ENCODE data around the gene HSBP1L1. TPM values are rescaled to one million over a fixed set of nuclear protein-coding genes. Genes with fewer than 3 reads are reported as not detected.

Gene HSBP1L1
- total and polyA plus RNA-seq, 2 of the 13 experiments (the other 11 are each of a cell fraction or from before 2014, with no cell fraction given) = 22.6 to 45.1 TPM

DNA sequence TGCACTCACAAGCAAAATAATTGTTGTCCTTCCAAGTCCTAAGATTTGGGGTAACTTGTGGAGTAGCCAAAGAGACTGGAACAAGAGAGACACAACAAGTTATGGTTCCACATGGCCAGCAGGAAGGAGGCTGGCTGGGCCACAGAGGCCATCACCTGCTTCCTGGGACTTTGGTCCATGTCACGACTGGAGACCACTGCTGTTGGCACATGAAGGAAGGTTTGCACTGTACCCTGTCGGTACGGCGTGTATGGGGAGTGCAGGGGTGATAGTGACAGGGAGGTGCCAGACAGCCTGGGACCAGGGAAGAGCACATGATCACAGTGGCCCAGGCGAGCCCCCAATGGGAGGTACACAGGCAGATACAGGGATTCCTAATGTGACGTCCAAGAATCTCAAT lies 28.5 kb upstream of the HSBP1L1 start:
- H3K27ac ChIP-seq (ENCODE audit: extremely low read length, insufficient read depth, low read length) = peak overlapping the region; percentile 88
- DNase-seq (ENCODE audit: low spot score) (no peak), FAIRE-seq (no peak), ATAC-seq (no peak)
- H3K79me2 ChIP-seq (ENCODE audit: insufficient read depth, low read length) = peaks cover 85% of the 10 kb centered on the region
- intact Hi-C loops (cut with micrococcal nuclease; ENCODE audit: unreplicated experiment) = loop anchor here (2.0 kb wide), 2 partner anchors 169 to 219 kb away; no protein-coding TSS in a partner anchor
- POLR2A ChIA-PET = interaction anchor here (0.9 to 3.0 kb wide), 8 partner anchors 11 to 97 kb away, joined by 3 to 45 read pairs (median 13); partner anchors contain the start of genes HSBP1L1, SLC66A2 and TXNL4A
- H3K9ac ChIP-seq (ENCODE audit: insufficient read depth, low read depth, low read length) = peak overlapping the region; percentile 23; the same call in 1 of the 2 replicates
- H3K4me3 ChIP-seq (replicated peaks in 1 of 3; ENCODE audit: insufficient read depth in 1 of 3, low read depth in 2 of 3, low read length in 3 of 3) = no peak overlapping the region
- H4K20me1 ChIP-seq (ENCODE audit: insufficient read depth, low read length) = peaks cover 19% of the 10 kb centered on the region
- H2AFZ ChIP-seq (ENCODE audit: low read length) = no peak overlapping the region
- no TSS peak for BruUV-seq (replicated peaks)
- peaks cover 0 to 9% of the 10 kb centered on the region in 2 experiments; a peak in 2 of 5 replicates for H3K36me3 ChIP-seq (replicated peaks in 1 of 2; ENCODE audit: control insufficient read depth in 1 of 2, insufficient read depth in 2 of 2, low read length in 2 of 2)
- H3K4me2 ChIP-seq (ENCODE audit: low read depth, low read length) = peak overlapping the region; percentile 55
- WGBS (ENCODE audit: low lambda C conversion rate) = 87% methylated on average over 6 of the region's 6 CpGs
- H3K27me3 ChIP-seq (ENCODE audit: control insufficient read depth in 1 of 2, insufficient read depth in 2 of 2, low read length in 2 of 2) = no peaks in the 10 kb centered on the region
- CTCF ChIA-PET (ENCODE audit: low intra/inter-chr PET ratio, low total read pairs) = no interaction called here
- peaks cover 65% of the 10 kb centered on the region for H3K4me1 ChIP-seq (ENCODE audit: insufficient read depth, low read length)
- in situ Hi-C loops (cut with HindIII; ENCODE audit: extremely low pct_ligation_motif_present, low pct_unique_long_range_greater_than_20kb) = loop anchor here (10.0 kb wide), 1 partner anchor 169 kb away; the partner anchor contains the start of gene ADNP2
- H3K9me3 ChIP-seq (ENCODE audit: low read length) = peaks cover 6% of the 10 kb centered on the region; the same call in 1 of the 2 replicates
- no peak for TF ChIP-seq NFIC (IDR thresholded peaks at IDR 0.05; ENCODE audit: low read length)
- TF ChIP-seq NFE2 (CRISPR knock-in tag; IDR thresholded peaks at IDR 0.05) = no peak
- TF ChIP-seq STAT5B (CRISPR knock-in tag; IDR thresholded peaks at IDR 0.05) = no peak
- TF ChIP-seq, protein P1, sequence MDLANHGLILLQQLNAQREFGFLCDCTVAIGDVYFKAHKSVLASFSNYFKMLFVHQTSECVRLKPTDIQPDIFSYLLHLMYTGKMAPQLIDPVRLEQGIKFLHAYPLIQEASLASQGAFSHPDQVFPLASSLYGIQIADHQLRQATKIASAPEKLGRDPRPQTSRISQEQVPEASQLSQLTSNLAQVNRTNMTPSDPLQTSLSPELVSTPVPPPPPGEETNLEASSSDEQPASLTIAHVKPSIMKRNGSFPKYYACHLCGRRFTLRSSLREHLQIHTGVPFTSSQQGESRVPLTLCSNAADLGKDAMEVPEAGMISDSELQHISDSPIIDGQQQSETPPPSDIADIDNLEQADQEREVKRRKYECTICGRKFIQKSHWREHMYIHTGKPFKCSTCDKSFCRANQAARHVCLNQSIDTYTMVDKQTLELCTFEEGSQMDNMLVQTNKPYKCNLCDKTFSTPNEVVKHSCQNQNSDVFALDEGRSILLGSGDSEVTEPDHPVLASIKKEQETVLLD (CRISPR knock-in tag; IDR thresholded peaks at IDR 0.05; ENCODE audit: low read depth) = no peak
- 0 out of 2 replicates have a peak, but pooled peaks have one; percentile 29 for TF ChIP-seq SAP130 (CRISPR knock-in tag; IDR thresholded peaks at IDR 0.05; ENCODE audit: low read depth)
- no peak for TF ChIP-seq ZNF343 (CRISPR knock-in tag; IDR thresholded peaks at IDR 0.05)
- TF ChIP-seq MED1 (CRISPR knock-in tag; IDR thresholded peaks at IDR 0.05) = peak; percentile 51; the same call in 1 of the 2 replicates
- TF ChIP-seq TEAD3 (CRISPR knock-in tag; optimal IDR thresholded peaks at IDR 0.05; ENCODE audit: borderline replicate concordance) = peak; percentile 8
- peak; percentile 26; the same call in 1 of the 2 replicates for TF ChIP-seq SALL1 (CRISPR knock-in tag; IDR thresholded peaks at IDR 0.05)
- TF ChIP-seq PHF20 (CRISPR knock-in tag; IDR thresholded peaks at IDR 0.05) = no peak
- no peak for TF ChIP-seq RXRB (CRISPR knock-in tag; IDR thresholded peaks at IDR 0.05; ENCODE audit: borderline replicate concordance)
- TF ChIP-seq, protein P2, sequence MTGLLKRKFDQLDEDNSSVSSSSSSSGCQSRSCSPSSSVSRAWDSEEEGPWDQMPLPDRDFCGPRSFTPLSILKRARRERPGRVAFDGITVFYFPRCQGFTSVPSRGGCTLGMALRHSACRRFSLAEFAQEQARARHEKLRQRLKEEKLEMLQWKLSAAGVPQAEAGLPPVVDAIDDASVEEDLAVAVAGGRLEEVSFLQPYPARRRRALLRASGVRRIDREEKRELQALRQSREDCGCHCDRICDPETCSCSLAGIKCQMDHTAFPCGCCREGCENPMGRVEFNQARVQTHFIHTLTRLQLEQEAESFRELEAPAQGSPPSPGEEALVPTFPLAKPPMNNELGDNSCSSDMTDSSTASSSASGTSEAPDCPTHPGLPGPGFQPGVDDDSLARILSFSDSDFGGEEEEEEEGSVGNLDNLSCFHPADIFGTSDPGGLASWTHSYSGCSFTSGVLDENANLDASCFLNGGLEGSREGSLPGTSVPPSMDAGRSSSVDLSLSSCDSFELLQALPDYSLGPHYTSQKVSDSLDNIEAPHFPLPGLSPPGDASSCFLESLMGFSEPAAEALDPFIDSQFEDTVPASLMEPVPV (CRISPR knock-in tag; IDR thresholded peaks at IDR 0.05) = 0 out of 2 replicates have a peak, but pooled peaks have one; percentile 48
- peak; percentile 6 for TF ChIP-seq ASH2L (IDR thresholded peaks at IDR 0.05; ENCODE audit: insufficient read length, low read depth, low read length)
- TF ChIP-seq ZNF792 (CRISPR knock-in tag; IDR thresholded peaks at IDR 0.05) = no peak
- TF ChIP-seq HNF4A (CRISPR knock-in tag; IDR thresholded peaks at IDR 0.05) = peak; percentile 55; the same call in 1 of the 2 replicates
- no peak for TF ChIP-seq STAG1 (CRISPR knock-in tag; IDR thresholded peaks at IDR 0.05)
- TF ChIP-seq, protein P3, sequence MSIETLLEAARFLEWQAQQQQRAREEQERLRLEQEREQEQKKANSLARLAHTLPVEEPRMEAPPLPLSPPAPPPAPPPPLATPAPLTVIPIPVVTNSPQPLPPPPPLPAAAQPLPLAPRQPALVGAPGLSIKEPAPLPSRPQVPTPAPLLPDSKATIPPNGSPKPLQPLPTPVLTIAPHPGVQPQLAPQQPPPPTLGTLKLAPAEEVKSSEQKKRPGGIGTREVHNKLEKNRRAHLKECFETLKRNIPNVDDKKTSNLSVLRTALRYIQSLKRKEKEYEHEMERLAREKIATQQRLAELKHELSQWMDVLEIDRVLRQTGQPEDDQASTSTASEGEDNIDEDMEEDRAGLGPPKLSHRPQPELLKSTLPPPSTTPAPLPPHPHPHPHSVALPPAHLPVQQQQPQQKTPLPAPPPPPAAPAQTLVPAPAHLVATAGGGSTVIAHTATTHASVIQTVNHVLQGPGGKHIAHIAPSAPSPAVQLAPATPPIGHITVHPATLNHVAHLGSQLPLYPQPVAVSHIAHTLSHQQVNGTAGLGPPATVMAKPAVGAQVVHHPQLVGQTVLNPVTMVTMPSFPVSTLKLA (IDR thresholded peaks at IDR 0.05) = no peak
- TF ChIP-seq ZNF644 (CRISPR knock-in tag; IDR thresholded peaks at IDR 0.05; ENCODE audit: low read depth) = 0 out of 2 replicates have a peak, but pooled peaks have one; percentile 13
- no peak for TF ChIP-seq RBM22 (optimal IDR thresholded peaks at IDR 0.05; ENCODE audit: low read length)
- TF ChIP-seq NR2F6 (IDR thresholded peaks at IDR 0.05) = no peak
- TF ChIP-seq NR2F6 (CRISPR knock-in tag; IDR thresholded peaks at IDR 0.05) = peak; percentile 25; the same call in 1 of the 2 replicates
- no peak for TF ChIP-seq ZNF562 (CRISPR knock-in tag; IDR thresholded peaks at IDR 0.05; ENCODE audit: borderline replicate concordance)
- TF ChIP-seq ZNF160 (CRISPR knock-in tag; IDR thresholded peaks at IDR 0.05) = no peak

All from HepG2 (cell line).